CD4-positive, alpha-beta T cell treated with Interleukin-4 for 1 hour (primary cell): Measurements from ENCODE around the gene TLE3.

Source experiments
- DNase-seq, 2 donors: peaks; one replicate each; pipeline ENCODE4 v3.0.0-alpha.2; 2020 to 2022

Gene TLE3

DNA sequence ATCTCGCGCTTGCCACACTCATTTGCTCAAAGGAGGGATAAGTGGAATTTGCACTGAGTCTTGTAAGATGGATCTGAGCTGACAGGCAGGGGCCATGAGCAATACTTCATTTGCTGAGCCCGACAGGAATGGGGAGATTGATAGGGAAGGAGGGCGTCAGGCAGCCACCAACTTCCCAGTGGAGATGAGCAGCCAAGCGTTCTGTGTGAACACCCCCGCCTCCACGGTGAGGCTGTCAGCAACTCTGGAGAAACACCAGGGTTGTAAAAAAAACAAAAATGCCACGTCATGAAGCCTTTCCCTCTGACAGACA lies 36.8 kb downstream of the TLE3 start:
- no peak for DNase-seq

DNA sequence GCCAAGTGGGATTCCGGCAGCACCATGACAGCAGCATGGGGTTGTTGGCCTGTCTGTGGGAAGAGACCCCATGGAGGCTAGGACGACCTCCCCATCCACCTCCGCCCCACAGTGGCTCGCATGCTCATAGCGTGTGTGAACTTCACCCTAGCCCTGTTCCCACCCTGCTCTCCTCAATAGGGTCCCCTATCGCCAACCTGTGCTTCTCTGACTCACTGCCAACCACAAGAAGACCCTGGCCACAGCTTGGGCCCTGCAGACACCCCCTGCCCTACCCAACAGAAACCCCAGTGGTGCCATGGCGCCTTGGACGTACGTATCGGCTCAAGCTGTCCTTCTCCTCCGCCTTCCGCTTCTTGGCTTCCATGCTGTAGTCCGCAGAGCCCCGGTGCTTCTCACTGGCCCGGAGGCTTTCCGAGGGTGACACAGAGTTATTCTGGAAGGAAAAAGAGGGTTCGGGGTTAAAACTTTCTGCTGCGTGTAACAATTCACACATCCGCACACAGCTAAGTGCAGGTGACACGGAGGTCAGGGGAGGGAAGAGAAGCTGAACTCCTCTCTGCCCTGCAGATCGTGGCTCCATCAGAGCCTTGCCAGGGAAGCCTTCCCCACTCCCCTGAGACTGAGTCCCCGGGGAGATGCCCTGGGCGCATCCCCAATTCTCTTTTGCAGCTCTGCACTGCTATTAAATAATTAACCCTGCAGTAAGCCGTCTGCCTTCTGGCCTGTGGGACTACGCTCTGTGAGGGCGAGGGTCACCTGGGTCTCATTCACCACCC lies 37.3 kb downstream of the TLE3 start:
- DNase-seq = no peak

DNA sequence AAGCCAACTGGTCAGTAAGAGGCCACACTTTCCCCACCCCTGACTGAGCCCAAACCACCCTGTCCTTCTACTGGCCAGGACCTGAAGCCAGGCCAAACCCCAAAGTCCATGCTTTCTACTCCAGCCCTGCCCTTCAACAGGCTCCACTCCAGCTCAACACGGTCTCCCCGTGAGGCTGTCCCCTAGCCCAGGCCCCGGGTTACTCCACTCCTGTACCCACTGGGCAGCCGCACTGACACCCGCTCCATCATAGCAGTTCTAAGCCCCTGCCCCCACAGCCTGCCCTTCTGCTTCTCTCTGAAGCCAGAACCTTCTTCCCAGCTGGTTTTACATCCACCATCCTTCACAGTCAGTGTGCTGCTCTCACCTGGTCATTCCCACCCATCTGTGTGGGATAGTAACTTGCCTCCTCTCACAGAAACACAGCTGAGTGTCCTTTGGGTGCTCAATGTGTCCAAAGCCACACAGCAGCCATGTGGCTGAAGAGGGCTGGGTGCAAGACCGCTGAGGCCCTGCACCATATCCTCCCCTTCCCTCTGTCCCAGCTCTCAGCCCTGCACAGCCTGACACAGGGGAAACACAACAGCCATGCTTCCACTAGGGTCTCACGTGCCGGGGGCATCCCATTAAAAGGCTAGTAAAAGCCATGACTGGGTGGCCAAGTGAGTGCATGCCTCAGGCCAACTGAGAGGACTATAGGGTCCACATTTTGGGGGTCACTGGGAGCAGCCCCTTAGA lies 38.1 kb downstream of the TLE3 start:
- DNase-seq = no peak

DNA sequence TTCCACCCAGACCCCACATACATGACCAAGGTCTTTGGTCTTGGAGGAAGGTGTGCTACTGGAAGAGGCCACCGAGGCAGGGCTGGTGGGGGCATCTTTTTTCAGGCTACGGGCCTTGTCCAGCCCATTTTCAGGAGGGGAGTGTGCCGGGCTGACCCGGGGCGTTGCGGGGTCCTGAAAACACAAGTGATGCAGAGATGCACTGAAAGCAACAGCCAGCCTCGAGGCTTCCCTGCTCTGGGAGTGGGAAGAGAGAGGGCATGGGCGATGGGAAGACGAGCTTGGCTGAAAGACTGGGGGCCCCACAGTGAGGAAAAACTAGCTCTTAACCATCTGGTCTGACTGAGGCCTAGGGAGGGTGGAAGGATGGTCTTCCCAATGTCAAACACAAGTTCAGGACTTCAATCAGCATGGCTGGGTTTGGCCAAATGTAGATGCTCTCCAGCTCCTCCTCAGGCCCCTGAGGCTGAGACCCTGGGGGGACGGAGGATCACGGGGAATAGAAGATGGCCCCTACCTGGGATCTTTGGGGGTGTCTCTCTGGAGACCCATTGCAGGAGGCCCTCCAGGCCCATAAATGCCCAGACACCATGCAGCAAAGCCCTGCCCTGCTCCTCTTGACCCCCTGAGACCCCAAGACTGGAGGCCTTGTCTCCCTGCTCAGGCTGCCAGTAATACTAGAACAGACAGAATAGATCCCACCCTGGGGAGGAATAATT lies 38.9 kb downstream of the TLE3 start:
- no peak for DNase-seq

DNA sequence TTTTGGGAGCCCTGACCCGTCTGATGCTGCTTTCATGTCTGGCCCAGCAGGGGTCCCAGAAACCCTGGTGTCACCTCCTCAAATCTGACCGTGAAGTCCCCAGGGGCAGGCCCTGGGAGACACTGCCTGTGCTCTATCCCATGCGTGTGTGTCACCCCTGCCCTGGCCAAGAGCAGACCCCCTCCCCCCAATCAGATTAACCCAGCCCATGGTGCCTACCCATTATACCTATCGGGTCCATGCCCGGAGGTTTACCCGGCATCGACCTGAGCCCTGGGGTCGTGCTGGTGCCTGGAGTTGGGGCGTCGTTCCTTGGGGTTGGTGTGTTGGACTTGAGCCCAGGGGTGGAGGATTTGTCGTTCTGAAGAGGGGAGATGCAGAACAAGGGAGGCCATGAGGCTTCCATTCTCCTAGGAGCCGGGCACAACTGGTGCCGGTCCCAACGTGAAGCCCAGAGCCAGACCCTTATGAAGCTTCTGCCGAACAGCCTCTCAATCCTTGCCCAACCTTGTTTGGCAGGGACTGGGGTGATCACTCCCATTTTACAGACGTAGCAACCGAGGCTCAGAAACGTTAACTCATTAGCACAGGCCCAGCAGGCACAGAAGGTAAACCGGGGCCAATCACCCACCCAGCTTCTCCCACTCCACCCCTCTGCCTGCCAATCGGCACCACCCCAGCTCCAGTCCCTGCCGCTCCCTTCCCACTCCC lies 39.6 kb downstream of the TLE3 start:
- DNase-seq = no peak

DNA sequence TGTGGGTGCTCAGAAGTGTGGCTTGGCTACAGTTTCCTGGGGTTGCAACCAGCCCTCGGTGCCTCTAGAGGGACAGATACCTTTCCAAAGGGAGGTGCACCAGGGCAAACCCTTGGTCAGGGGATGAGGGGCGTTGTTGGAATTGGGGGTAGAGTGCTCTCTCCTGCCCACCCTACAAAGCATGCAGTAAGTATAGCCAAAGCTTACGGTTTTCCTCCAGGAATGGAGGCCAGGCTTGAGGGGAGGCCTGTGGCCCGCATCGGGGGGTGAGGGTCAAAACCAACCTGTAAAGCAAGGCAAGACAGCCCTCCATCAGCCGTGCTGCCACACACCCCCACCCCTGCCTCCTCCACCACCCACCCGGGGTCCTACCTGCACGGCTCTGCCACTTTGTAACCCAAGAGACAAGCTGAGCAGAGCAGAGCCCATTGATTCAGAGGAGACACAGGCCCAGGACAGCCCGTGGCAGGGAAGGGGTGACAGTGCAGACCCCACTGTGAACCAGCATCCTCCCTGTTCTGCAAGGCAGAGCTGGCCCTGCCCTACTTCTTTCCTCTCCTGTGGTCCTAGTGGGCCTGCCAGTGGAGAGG lies 41.5 kb downstream of the TLE3 start:
- no peak for DNase-seq

DNA sequence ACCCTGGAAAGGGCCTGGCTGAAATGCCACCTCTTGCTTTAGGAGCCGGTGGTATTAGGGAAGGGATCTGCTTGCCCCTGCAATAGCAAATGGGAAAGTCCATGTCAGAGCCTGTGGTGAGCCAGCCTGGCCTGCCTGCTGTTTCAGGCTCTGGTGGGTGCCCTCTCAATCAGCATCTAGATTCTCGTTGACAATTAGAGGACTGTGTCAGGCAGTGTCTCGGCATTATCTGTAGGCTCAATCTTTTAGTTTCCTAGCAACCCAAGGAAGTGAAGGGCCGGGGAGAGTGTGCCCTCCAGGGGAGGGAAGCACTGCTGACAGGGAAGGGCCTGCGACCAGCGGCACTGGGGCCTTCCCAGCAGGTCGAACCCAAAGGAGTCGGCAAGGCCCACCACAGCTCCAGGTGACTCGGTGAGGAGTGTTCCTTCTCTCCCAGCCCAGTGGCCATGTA lies 42.1 kb downstream of the TLE3 start:
- no peak for DNase-seq

DNA sequence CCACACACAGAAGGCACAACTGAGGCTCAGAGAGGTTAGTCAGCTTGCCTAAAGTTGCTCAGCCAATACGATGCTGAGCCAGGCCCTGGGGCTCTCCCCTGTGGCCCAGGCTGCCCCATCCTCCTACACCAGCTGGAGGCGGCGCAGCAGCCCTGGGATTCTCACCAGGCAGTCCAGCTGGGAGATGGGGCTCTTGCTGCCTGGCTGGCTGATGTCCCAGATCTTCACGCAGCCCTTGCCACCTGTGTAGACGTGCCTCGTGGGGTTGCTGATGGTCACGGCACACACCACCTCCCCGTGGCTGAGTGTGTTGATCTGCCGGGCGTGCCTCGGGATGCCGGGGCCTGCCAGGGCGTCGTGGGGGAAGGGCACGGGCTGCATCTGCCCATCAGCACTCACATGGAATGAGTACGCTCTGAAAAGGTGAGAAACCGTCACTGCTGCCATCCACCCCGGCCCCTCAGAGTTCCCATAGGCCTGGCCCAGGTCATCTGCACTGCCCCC lies 42.8 kb downstream of the TLE3 start:
- DNase-seq = no peak

DNA sequence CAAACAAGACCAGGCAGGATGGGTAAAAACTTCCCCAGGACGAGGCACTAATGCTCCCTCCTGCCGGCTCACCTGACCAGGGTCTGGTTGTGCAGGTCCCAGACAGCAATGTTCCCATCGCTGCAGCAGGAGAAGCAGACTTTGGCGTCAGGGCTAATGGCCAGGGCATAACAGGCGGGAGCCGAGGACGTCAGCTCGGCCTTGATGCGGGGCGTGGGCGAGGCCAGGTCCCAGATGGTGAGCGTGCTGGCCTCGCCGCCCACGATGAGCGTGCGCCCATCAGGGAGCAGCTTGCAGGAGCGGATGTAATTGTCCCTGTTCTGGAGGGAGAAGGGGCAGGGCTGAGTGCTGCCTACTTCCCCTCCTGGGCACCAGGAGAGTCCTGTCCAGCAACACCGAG lies 43.4 kb downstream of the TLE3 start:
- DNase-seq = no peak

DNA sequence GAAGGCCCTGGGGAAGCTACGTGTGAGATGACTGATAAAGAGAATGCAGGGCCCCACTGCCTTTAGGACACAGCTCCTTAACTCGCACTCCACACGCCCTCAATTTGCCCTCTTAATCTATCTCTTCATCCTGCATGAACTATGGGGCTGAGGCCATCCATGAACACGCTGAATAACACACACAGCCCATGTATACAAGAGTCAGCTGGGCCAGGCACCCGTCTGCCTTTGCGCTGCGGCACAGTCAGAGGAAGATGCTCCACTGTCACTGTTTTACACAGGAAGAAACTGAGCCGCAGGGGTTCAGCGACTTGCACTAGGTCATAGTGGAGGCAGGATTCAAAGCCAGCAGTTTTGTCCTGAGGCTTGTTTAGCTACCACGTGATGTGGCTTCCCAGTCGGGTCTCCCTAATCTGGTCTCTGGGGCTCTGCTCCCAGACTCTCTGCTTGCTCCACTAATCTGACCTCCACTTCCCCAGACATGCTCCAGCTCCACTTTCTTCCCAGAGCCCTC lies 43.9 kb downstream of the TLE3 start:
- no peak for DNase-seq

DNA sequence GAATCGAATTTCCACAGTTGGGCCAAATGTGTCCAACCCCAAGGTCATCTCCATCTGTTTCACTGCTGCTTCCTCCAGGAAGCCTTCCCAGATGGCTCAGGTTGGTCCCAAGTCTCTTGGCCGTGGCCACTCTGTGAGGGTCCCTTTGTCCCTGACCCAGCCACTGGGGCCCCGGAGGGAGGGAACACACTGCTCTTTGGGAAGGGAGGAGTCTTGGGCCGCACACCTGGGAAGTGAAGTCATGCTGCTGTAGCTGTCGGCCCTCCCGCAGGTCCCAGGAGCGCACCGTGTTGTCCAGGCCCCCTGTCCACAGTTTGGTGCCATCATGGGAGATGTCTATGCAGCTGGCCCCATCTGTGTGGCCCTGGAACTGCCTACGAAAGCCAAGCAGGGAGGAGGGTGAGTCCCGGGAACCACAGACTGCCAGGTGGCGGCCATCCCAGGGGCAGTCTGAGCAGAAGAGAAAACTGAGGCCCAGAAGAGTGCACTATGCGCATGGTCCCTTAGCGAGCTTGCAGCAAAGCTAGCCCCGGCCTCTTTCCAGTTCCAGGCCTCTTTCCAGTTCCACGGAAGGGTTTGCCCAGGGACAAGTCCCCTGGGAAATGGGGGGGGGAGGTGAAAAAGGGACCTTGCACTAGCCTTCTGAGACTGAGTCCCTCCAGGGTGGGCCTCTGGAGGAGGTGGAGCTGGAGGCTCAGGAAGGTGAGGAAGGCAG lies 44.6 kb downstream of the TLE3 start:
- DNase-seq = no peak

DNA sequence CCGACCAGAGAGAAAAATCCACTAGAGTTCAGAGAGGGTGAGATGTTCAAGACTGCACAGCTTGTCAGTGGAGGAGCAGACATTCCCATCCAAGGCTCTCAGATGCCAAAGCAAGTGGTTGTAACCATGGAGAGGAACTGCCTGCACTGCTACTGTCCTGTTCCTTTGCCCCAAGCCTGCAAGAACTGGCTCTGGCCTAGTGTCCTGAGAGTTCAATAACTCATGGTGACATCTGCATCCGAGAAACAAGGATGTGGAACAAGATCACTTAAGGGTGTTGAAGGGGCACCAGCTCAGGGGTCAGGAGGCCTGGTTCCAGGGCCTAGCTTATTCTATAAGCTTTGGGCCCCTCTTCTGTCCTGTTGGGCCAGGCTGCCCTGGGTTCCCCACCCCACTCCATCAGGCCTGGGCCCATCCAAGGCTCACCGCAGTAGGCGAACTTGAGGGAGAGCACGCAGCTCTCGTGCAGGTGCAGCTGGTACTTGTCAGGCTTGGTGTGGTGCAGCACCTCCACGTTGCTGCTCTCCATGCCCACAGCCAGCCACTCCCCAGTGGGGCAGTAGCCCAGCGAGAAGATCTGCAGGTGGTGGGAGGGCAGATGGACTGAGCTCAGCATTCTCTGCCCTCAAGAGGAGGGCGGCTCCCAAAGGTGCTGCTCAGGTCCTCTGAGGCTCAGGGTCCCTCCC lies 45.6 kb downstream of the TLE3 start:
- no peak for DNase-seq

DNA sequence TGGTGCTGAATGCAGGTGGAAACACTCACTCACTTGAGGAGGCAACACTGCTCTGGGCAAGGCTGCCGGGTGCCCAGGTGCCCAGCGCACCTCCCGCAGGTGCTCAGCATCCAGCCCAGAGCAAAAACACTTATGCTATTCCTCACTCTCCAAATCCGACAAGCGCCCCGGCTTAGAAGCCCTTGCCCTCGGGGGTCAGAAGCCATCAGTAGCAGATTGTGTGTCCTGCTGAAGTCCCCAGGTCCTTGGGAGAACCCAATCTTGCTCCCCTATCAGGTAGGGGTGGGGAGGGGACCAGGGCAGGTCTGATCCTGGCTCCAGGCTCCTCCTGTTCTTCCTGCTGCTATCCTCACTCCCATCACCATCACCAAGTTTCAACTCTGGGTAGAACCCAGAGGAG lies 46.7 kb downstream of the TLE3 start:
- no peak for DNase-seq

DNA sequence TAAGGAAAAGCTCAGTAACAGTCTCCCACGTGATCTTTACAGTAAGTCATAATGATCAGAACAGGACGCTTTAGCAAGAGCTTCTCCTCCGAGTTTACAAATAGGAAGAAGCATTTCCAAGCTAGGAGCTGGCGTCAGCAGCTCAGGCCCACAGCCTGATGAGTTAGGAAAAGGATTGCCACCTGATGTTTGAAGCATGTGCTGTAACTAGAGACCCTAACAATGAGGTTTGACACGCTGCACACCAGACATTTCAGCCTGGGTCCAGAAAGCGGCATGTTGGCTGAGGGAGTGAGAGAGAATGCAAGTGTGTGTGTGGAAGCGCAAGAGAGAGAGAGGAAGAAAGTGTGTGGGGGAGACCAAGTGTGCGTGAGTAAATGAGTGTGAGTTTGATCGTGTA lies 47.3 kb downstream of the TLE3 start:
- no peak for DNase-seq

DNA sequence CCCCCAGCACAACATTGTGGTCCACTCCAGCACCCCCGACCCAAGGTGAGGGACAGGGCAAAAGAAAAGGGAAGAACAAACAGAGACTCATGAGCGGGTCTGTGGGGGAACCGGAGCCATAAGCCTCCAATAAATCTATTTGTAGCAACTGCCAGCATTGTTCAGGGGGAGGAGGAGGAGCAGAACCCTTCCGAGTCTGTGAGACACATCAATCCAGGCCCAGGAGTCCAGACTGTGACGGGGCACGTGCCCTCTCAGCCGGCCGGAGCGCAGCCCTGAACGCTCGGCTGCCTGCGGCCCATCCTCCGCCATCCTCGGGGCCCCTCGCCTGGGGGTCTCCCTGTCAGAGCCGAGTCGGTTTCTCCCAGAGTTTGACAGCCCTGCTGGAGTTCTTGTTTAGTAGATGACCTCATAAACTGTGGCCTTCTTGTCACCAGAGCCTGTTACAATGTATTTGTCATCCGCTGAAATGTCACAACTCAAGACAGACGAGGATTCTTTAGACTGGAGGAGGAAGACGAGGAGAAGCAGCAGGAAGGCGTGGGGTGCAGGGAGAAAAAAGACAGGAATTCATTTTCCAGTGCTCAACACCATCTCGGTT lies 47.9 kb downstream of the TLE3 start:
- DNase-seq = no peak

DNA sequence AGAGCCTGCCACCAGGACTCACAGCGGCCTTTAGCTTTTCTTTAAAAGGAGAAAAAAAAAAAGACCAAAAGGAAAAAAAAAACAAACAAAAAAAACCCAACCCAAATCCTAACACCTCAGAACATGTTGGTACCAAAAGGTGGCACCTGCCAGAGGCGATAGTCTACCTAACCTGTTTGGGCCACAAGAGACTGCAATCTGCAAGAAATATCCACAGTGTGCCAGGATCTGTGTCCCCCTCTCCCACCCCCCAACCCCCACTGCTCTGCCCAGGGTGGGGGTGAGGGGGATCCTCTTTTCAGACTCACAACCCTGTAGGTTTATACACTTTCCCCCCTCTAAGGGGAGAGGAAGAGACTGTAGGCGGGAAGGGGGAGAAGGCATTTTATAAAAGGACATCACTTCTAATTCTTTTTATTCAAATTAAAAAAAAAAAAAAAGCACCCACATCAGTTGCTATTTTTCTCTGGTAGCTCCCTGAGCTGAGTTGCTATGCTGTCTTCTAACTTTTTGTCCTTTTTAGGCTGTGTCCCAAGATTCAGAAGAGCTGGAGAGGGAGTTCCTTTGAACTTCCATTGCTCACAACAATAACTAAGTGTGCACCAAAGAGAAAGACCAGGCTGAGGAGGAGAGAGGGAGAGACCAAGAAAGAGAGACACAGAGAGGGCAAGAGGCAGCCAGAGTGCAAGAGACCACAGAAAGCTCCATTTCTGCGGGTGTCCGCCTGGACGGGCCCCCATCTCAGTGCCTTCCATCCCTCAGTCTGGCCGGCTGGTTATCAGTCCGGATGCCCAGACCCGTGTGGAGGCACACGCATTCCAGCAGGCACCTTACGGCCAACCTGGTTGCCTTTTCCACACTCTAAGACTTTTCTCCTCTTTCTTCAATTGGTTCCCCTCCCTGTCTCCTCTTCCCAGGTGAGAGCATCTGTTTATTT lies 48.9 kb downstream of the TLE3 start:
- no peak for DNase-seq

DNA sequence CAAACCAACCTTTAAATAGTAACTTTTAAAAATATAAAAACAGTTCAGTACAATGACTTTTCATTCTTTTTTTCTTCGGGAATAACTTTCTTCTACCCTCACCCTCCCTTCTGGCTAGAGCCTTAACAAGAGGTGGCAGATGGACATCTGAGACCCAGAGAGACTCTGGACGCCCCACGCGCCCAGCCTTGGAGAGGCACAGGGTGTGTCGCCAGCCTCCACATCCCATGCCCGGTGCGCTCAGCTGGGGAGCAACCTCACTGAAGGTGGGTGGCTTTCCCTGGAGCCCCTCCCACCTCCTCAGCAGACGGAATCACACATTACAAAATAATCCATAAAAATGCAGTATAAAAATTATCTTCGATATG lies 49.5 kb downstream of the TLE3 start:
- DNase-seq = no peak

DNA sequence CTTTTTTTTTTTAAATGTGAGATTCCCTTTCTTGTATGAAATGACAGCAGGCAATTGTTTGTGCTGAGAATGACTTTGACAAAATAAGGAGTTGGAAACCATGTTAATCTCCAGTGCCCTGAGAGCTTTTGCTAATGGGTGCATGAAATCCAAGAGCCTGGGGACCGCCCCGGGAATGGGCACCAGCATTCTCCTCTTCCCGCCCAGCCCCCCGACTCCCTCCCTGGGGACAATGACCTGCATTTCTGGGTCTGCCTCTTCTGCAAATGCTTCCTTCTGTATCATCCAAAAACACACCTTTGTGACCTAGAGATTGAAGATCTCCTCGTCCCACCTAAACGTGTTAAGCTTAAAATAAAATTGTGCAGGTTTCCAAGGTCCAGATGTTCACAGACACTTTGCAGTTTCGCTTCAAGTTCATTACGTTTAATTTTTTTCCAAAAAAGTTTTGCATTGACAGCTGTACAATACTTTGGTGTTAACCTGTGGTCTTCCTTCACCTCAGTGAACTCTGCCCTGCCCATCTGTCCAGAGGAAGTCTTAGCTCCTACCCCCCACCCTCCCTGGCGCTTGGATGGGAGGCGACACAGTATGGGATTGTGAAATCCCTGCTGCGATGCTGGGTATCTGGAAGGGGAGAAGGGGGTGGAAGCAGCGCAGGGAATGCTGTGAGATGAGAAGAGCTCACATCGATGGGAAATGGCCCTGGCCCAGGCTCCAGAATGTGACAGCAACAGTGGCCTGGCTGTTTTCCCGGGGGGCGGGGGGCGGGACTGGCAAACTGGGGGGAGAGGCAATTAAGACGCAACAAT lies 50.1 kb downstream of the TLE3 start:
- no peak for DNase-seq
